ENCODE results near the gene CR1. TPM values are rescaled to one million over a fixed set of nuclear protein-coding genes. Genes with fewer than 3 reads are reported as not detected.
"Not testable (repeated sequence)": the region's sequence is repeated elsewhere in the genome, so short reads cannot be mapped to it uniquely, and the experiment has no call there.

The CR1 gene
- total RNA-seq, 1 experiment from 2014 or later, result not detected

DNA sequence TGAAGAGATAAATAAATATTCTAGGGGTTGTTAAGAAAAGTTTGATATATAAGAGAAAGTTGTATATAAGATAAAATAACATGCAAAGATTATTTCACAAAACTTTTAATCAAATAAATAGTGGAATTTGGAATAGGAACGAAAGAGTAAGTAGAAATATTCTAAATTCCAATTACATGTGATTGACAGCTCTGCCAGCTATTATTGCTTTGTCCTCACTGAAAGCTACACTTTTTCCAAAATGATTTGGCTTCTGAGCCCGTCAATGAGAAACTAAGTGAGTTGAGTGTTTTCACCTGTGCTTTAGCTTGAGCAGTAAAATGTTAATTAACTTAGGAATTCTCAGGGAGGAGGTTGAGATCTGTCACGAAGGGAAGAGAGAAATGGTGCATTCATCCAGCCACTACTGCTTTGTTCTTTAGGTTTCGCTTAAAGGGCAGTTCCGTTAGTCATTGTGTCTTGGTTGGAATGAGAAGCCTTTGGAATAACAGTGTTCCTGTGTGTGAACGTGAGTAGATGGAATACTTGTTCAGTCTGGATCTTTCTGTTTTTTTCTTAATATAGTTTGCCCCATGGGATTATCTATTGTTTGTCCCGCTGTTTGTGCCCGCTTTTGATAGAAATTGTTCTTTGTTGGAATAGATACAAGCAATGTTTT, 85.7 kb downstream of the CR1 start:
- no peak for DNase-seq (ENCODE audit: low spot score)

DNA sequence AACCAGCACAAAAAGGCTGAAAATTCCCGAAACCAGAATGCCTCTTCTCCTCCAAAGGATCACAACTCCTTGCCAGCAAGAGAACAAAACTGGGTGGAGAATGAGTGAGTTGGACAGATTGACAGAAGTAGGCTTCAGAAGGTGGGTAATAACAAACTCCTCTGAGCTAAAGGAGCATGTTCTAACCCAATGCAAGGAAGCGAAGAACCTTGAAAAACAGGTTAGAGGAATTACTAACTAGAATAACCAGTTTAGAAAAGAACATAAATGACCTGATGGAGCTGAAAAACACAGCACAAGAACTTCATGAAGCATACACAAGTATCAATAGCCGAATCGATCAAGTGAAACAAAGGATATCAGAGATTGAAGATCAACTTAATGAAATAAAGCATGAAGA, 93.5 kb downstream of the CR1 start:
- not testable (repeated sequence) for DNase-seq (ENCODE audit: low spot score)

- not testable (repeated sequence) for DNase-seq (ENCODE audit: low spot score)
These were observed 95.2 kb downstream of the CR1 start for GRCh38 chr1:207591205-207591604.

GRCh38 chr1:207594095-207594494, 98.1 kb downstream of the CR1 start:
- DNase-seq (ENCODE audit: low spot score), result not testable (repeated sequence)

GRCh38 chr1:207603777-207604176, 107.8 kb downstream of the CR1 start:
- no peak for DNase-seq (ENCODE audit: low spot score)

DNA sequence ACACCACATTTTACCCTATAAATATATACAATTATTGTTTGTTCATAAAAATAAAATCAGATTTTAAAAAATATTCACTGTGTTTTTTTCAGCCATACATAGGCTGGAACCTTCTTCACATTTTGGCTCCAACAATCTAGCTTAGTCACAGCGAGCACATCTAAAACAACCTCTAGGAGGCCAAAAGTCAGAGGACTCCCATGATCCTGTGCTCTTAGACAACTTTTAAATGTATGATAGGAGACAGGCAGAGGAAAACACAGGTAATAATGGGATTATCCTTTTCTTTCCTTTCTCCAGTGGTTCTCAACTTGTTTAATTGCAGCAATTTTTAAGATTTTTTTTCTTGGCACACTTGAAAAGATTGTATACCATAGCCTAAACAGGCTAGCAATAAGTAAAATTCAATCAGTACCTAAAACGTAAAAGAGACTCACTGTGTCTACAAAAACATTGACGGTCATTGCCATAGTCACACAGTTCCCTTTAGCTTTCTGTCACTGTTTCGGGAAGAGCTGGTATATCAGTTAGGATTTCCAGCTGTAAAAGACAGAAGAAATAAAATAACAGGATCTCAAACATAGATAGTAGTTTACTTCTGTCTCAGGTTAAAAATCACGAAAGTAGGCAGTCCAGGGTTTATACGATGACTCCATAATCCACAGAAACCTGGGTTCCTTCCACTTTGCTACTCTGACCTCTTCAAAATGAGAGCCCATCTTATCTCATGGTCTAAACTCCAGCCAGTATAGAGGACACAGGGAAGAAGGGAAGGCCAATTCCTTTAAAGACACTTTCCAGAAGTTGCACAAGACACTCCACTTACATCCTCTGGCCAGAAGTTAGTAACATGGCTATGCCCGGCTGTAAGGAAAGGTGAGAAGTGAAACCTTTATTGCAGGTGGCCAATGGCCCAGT, 109.7 kb downstream of the CR1 start:
- DNase-seq (ENCODE audit: low spot score), result peak; percentile 2

DNA sequence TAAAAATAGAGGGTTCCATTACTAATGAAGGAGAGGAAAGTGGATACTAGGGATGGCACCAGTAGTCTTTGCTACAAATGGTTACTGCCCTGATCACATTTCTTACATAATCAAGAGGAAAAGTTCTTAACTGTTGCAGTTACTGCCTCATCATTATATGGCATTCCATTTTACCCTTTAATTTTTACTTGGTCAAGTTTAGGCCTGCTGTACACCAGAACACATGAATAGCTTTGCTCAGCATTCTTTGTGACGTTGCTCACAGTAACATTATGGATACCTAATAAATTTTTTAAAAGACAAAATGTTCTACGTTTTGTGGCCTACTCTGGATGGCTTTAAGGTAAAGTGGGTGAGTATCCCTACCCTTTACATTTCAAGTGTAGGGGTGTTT, 110.4 kb downstream of the CR1 start:
- DNase-seq (ENCODE audit: low spot score), result no peak

GRCh38 chr1:207612762-207613161, 116.8 kb downstream of the CR1 start:
- DNase-seq (ENCODE audit: low spot score), result no peak

GRCh38 chr1:207619871-207620542, 124.0 kb downstream of the CR1 start:
- peak; percentile 56 for DNase-seq (ENCODE audit: low spot score)

- DNase-seq (ENCODE audit: low spot score), result no peak
These were observed 124.6 kb downstream of the CR1 start for GRCh38 chr1:207620543-207620893.

GRCh38 chr1:207625504-207626071, 129.6 kb downstream of the CR1 start:
- DNase-seq (ENCODE audit: low spot score), result not testable (repeated sequence)

- no peak for DNase-seq (ENCODE audit: low spot score)
These were observed 131.0 kb downstream of the CR1 start for GRCh38 chr1:207626972-207627337.

GRCh38 chr1:207627496-207627895, 131.5 kb downstream of the CR1 start:
- DNase-seq (ENCODE audit: low spot score), result no peak

GRCh38 chr1:207628776-207629175, 132.8 kb downstream of the CR1 start:
- no peak for DNase-seq (ENCODE audit: low spot score)

- DNase-seq (ENCODE audit: low spot score), result no peak
These were observed 135.2 kb downstream of the CR1 start for GRCh38 chr1:207631137-207631536.

- no peak for DNase-seq (ENCODE audit: low spot score)
These were observed 137.3 kb downstream of the CR1 start for GRCh38 chr1:207633226-207633625.

- DNase-seq (ENCODE audit: low spot score), result not testable (repeated sequence)
These were observed 137.8 kb downstream of the CR1 start for GRCh38 chr1:207633699-207634289.

- not testable (repeated sequence) for DNase-seq (ENCODE audit: low spot score)
These were observed 138.3 kb downstream of the CR1 start for GRCh38 chr1:207634293-207634692.

DNA sequence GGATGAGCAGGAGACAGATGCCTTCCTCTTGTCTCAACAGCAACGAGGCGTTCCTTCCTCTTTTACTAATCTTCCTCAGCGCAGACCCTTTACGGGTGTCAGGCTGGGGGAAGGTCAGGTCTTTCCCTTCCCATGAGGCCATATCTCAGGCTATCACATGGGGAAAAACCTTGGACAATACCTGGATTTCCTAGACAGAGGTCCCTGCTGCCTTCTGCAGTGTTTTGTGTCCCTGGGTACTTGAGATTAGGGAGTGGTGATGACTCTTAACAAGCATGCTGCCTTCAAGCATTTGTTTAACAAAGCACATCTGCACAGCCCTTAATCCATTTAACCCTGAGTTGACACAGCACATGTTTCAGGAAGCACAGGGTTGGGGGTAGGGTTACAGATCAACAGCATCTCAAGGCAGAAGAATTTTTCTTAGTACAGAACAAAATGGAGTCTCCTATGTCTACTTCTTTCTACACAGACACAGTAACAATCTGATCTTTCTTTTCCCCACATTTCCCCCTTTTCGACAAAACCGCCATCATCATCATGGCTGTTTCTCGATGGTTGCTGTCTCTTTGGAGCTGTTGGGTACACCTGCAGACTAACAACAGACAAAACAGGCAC, 139.7 kb downstream of the CR1 start:
- not testable (repeated sequence) for DNase-seq (ENCODE audit: low spot score)

- DNase-seq (ENCODE audit: low spot score), result not testable (repeated sequence)
These were observed 142.7 kb downstream of the CR1 start for GRCh38 chr1:207638487-207639145.

- DNase-seq (ENCODE audit: low spot score), result not testable (repeated sequence)
These were observed 143.4 kb downstream of the CR1 start for GRCh38 chr1:207639362-207639761.

Measured in HT-29 (cell line).